GM18508 (cell line): ENCODE measurements around the gene ZNF410.
A peak's percentile ranks its signal among the peaks of the same experiment; 100 is the strongest.
"Not testable (repeated sequence)": the region's sequence is repeated elsewhere in the genome, so short reads cannot be mapped to it uniquely, and the experiment has no call there.

Experiments used
- ATAC-seq: cut with Tn5 transposase; IDR thresholded peaks from one replicate; pipeline ENCODE4 v1.9.1; 2021; ENCODE audit warnings: moderate number of reproducible peaks; ENCODE audit not compliant: insufficient read depth, unreplicated experiment

Gene ZNF410

GRCh38 chr14:73886449-73887317, at the start of gene ZNF410:
ZNF410 (plus strand) TSS chr14:73886859; CDS start chr14:73892176, 5,317 bp downstream.
- peak; percentile 53 for ATAC-seq

GRCh38 chr14:73838293-73839034, 48.2 kb upstream of the ZNF410 start:
- ATAC-seq, result not testable (repeated sequence)

- no peak for ATAC-seq
Observed at GRCh38 chr14:73842201-73842600, 44.5 kb upstream of the ZNF410 start.

GRCh38 chr14:73842851-73843250, 43.8 kb upstream of the ZNF410 start:
- ATAC-seq, result no peak

GRCh38 chr14:73843296-73843695, 43.4 kb upstream of the ZNF410 start:
- ATAC-seq, result no peak

GRCh38 chr14:73846947-73847346, 39.7 kb upstream of the ZNF410 start:
- no peak for ATAC-seq

GRCh38 chr14:73851000-73851399, 35.7 kb upstream of the ZNF410 start:
- no peak for ATAC-seq

- no peak for ATAC-seq
Observed at GRCh38 chr14:73851567-73852382, 34.9 kb upstream of the ZNF410 start, which contains the start of gene PTGR2. PTGR2 (plus strand) TSS chr14:73851831; CDS start chr14:73858863, 7,032 bp downstream.

GRCh38 chr14:73859145-73859544, 27.5 kb upstream of the ZNF410 start:
- no peak for ATAC-seq

- ATAC-seq, result no peak
Observed at GRCh38 chr14:73861073-73861472, 25.6 kb upstream of the ZNF410 start.

- no peak for ATAC-seq
Observed at GRCh38 chr14:73862480-73862879, 24.2 kb upstream of the ZNF410 start.

GRCh38 chr14:73863209-73863608, 23.4 kb upstream of the ZNF410 start:
- ATAC-seq, result no peak

GRCh38 chr14:73865534-73866113, 21.0 kb upstream of the ZNF410 start:
- ATAC-seq, result no peak

- ATAC-seq, result not testable (repeated sequence)
Observed at GRCh38 chr14:73869754-73870153, 16.9 kb upstream of the ZNF410 start.

GRCh38 chr14:73870525-73871235, 16.0 kb upstream of the ZNF410 start:
- ATAC-seq, result no peak

- ATAC-seq, result no peak
Observed at GRCh38 chr14:73873660-73874059, 13.0 kb upstream of the ZNF410 start.

- ATAC-seq, result no peak
Observed at GRCh38 chr14:73877790-73878189, 8.9 kb upstream of the ZNF410 start.

GRCh38 chr14:73878436-73878835, 8.2 kb upstream of the ZNF410 start:
- ATAC-seq, result no peak

GRCh38 chr14:73879027-73879426, 7.6 kb upstream of the ZNF410 start:
- ATAC-seq, result no peak
